GM23248 (cell line): ENCODE results near the gene IGFBPL1.

Source experiments
- EZH2 ChIP-seq: fragments of 200-600 bp; sonication (generic); IDR thresholded peaks from 2 replicates; pipeline ENCODE4 v1.6.1; 2018; ENCODE audit warnings: antibody characterized with exemption, mild to moderate bottlenecking; ENCODE audit not compliant: insufficient read depth, poor library complexity, severe bottlenecking
- EZH2phosphoT487 ChIP-seq: fragments of 200-600 bp; sonication (generic); IDR thresholded peaks from 2 replicates; pipeline ENCODE4 v1.6.1; 2018; ENCODE audit warnings: antibody characterized with exemption, moderate library complexity, mild to moderate bottlenecking, low read depth; ENCODE audit not compliant: insufficient read depth

DNA sequence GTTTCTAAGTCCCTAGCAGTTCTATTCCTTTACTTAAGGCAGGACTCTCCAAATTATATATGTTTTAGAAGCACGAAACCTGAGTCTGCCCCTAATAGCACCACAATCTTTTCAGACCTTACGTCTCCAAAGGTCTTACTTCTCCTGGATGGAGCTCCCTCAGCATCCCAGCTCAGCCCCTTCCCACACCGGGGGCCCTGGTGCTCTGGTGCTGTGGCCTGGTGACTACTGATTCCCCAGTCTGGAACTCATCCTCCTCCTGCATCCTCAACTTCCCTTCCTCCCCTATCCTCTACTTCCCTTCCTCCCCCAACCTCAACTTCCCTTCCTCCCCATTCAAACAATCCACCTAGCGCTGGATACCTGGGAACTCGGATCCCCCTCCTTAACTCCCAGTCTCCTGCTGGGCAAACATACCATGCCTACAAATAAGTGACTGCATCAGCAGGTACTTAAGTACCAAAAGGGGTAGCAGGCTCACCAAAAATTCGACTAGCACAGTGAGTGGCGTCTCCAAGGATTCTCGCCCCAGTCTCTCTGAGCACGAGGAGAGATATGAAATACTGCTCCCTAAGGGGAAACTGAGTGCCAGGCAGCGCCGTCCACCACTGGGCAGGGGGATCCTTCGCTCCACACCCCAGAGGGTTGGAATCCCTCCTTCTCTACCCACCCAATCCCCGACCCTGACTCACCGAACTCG is 831 bp downstream of the IGFBPL1 start:
- TF ChIP-seq EZH2 (no peak), EZH2phosphoT487 (no peak)
